Retinal pigment epithelial cell (primary cell): Measurements from ENCODE around the gene LNX2.

Source experiments
- DNase-seq: peaks from one replicate; pipeline ENCODE4 v3.0.0-alpha.2; 2010; ENCODE audit warnings: low read depth
- H3K4me3 ChIP-seq: 2 replicates; pipeline ENCODE4 v1.5.1; 2011; ENCODE audit warnings: mild to moderate bottlenecking, low read length, control low read depth, moderate library complexity
- CTCF ChIP-seq: conservative IDR thresholded peaks from 2 replicates; pipeline ENCODE4 v1.5.1; 2011; ENCODE audit warnings: low read depth, low read length, control low read depth, inconsistent platforms

Gene LNX2

GRCh38 chr13:27613628-27614027 lies 6.7 kb downstream of the LNX2 start:
- no peak for DNase-seq
- no peak overlapping the region for H3K4me3 ChIP-seq
- no peak for TF ChIP-seq CTCF

- DNase-seq: peak; percentile 79
- H3K4me3 ChIP-seq: no peak overlapping the region
- TF ChIP-seq CTCF: no peak
These were observed 13.2 kb downstream of the LNX2 start for GRCh38 chr13:27607125-27607524.

- TF ChIP-seq CTCF: no peak
- no peak overlapping the region for H3K4me3 ChIP-seq
- DNase-seq: no peak
These were observed 14.6 kb downstream of the LNX2 start for GRCh38 chr13:27605610-27606200.

DNA sequence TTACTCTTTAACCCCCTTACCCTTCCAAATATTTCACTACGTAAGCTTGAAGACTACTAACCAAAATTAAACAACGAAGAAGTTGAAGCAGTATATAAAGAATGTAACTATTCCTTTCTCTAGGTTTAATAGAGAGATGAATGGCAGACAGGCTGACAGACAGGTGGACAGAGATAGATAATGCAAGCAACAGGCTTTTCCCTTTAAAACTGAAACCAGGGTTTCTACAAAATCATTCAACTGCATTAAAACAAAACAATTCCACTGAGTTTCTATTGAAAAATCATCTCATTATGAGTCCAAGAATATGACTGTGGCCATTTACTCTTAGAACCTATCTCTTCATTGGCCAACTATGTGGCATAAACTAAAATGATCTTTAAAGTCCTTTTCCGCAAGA lies 15.2 kb downstream of the LNX2 start:
- TF ChIP-seq CTCF: no peak
- no peak overlapping the region for H3K4me3 ChIP-seq
- no peak for DNase-seq

- no peak for DNase-seq
- no peak overlapping the region for H3K4me3 ChIP-seq
- no peak for TF ChIP-seq CTCF
These were observed 18.5 kb downstream of the LNX2 start for GRCh38 chr13:27601803-27602202.

GRCh38 chr13:27601208-27601607 lies 19.1 kb downstream of the LNX2 start:
- DNase-seq: no peak
- no peak for TF ChIP-seq CTCF
- H3K4me3 ChIP-seq: no peak overlapping the region

- TF ChIP-seq CTCF: no peak
- H3K4me3 ChIP-seq: no peak overlapping the region
These were observed 19.6 kb downstream of the LNX2 start for GRCh38 chr13:27600711-27601110.

More at GRCh38 chr13:27600711-27601110, 19.6 kb downstream of the LNX2 start:
- no peak for DNase-seq
